Prostate gland (tissue), 2 donors: ENCODE results near the gene SNAPC1. TPM values are rescaled to one million over a fixed set of nuclear protein-coding genes. Genes with fewer than 3 reads are reported as not detected.
A peak's percentile ranks its signal among the peaks of the same experiment; 100 is the strongest.
"Not testable (repeated sequence)": the region's sequence is repeated elsewhere in the genome, so short reads cannot be mapped to it uniquely, and the experiment has no call there.

ENCODE experiments used
- DNase-seq: peaks from one replicate; pipeline ENCODE4 v3.0.0-alpha.2; 2019; ENCODE audit warnings: low spot score
- H3K27ac ChIP-seq, 2 donors: fragments of 200-600 bp; sonication (generic); 2 replicates each; pipeline ENCODE4 v1.5.1; 2017 to 2019
- H3K27me3 ChIP-seq: fragments of 200-600 bp; sonication (generic); replicated peaks from 2 replicates; pipeline ENCODE4 v1.5.1; 2019; ENCODE audit not compliant: insufficient read depth
- H3K36me3 ChIP-seq, 2 donors: fragments of 200-600 bp; sonication (generic); 1 replicate in 1 of 2; 2 replicates in 1 of 2; pipeline versions ENCODE4 v1.5.1 to v1.8.1; 2017 to 2019
- H3K4me1 ChIP-seq: fragments of 200-600 bp; sonication (generic); replicated peaks from 2 replicates; pipeline ENCODE4 v1.5.1; 2019
- H3K4me3 ChIP-seq, 2 donors: fragments of 200-600 bp; sonication (generic); 2 replicates each; pipeline ENCODE4 v1.5.1; 2017 to 2019
- H3K9me3 ChIP-seq: fragments of 200-600 bp; sonication (generic); 2 replicates; pipeline ENCODE4 v1.5.1; 2017
- POLR2A ChIP-seq: fragments of 450-650 bp; IDR thresholded peaks from one replicate; pipeline ENCODE4 v1.6.1; 2016; ENCODE audit warnings: antibody characterized with exemption, mild to moderate bottlenecking
- POLR2AphosphoS5 ChIP-seq: sonication (generic); formaldehyde crosslinking; IDR thresholded peaks from one replicate; pipeline ENCODE4 v1.6.1; 2017; ENCODE audit warnings: antibody characterized with exemption
- WGBS: methylation state at CpG from one replicate; pipeline ENCODE4 v1.1.5; 2018; 5-methylcytosine and 5-hydroxymethylcytosine counted together
- intact Hi-C: fragments of 100-400 bp; cut with DNase I; formaldehyde crosslinking; loops from one replicate; pipeline ENCODE4 v1.14.2; 2022
- total RNA-seq, 2 donors: library from RNA; depleted of rRNA; stranded (reverse); fragments of >200 nt; gene quantifications; one replicate each; pipeline ENCODE4 v1.1.0, GENCODE V29; 2016
- TF ChIP-seq, protein P1 (sequence below), 4 experiments: fragments of 200-600 bp in 2 of 4; fragments of 450-650 bp in 2 of 4; sonication (generic) in 2 of 4; IDR thresholded peaks; 1 replicate in 3 of 4; 2 replicates in 1 of 4; pipeline ENCODE4 v1.5.1; 2016 to 2019; ENCODE audit warnings: antibody characterized with exemption in 4 of 4, mild to moderate bottlenecking in 2 of 4, moderate library complexity in 2 of 4

Gene SNAPC1
- total RNA-seq, 2 donors from 2014 or later = 10.2 to 10.7 TPM

DNA sequence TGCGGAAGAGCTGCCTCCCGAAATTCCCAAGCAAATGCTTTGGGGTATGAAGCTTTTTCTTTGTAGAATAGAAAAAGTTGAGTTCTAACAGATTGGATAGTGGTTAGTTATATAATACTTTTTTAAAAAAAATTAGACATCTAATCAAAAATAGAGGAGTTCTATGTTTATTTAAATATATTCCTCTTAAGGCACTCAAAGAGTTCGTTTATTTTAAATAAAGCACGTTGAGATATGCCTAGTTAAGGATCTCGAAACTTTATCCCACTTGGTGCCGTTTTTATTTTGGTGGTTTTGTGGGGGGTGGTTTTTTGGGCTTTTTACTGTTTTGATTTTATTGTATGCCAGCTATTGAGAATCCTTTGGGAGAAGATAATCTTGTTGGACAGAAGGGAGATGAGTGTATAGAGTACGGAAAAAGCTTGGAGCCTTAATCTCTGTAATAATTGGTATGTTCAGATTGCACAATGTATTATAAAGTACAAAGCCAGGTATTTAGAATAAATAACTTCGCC lies 10.7 kb upstream of the SNAPC1 start:
- WGBS = 24% methylated on average over 8 of the region's 8 CpGs
- intact Hi-C loops = loop anchor here (2.0 kb wide), 1 partner anchor 277 kb away; no protein-coding TSS in a partner anchor

DNA sequence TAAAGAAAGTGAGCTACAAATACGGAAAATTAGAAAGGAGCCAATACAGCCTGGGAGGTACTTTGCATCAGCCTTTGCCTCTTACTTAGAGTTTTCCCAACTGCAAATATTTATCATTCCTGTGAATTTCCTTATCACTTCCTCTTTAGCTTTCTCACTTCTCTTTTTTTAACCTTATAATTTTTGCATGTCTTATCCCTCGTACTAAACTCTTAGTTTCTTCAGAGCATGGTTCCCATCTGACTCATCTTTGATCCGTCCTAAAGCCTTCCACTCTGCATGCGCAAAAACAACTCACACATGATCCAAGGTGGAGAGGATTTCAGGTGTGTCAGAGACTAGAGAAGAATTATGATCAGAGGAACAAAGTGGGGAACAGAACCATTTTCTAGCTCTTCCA lies 9.6 kb upstream of the SNAPC1 start:
- no peaks in the 10 kb centered on the region for H3K9me3 ChIP-seq
- H3K4me1 ChIP-seq = peaks cover 4% of the 10 kb centered on the region
- no peak overlapping the region for H3K27ac ChIP-seq
- DNase-seq = no peak
- TF ChIP-seq POLR2AphosphoS5 (no peak), POLR2A (no peak)
- TF ChIP-seq, protein P1, sequence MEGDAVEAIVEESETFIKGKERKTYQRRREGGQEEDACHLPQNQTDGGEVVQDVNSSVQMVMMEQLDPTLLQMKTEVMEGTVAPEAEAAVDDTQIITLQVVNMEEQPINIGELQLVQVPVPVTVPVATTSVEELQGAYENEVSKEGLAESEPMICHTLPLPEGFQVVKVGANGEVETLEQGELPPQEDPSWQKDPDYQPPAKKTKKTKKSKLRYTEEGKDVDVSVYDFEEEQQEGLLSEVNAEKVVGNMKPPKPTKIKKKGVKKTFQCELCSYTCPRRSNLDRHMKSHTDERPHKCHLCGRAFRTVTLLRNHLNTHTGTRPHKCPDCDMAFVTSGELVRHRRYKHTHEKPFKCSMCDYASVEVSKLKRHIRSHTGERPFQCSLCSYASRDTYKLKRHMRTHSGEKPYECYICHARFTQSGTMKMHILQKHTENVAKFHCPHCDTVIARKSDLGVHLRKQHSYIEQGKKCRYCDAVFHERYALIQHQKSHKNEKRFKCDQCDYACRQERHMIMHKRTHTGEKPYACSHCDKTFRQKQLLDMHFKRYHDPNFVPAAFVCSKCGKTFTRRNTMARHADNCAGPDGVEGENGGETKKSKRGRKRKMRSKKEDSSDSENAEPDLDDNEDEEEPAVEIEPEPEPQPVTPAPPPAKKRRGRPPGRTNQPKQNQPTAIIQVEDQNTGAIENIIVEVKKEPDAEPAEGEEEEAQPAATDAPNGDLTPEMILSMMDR (IDR thresholded peaks at IDR 0.05) = no peak
- no peaks in the 10 kb centered on the region for H3K27me3 ChIP-seq
- intact Hi-C loops = no loop called here
- no peaks in the 10 kb centered on the region for H3K36me3 ChIP-seq
- no peak overlapping the region for H3K4me3 ChIP-seq
- WGBS = 77% methylated on average over 4 of the region's 4 CpGs

More for the DNA sequence above, 10.7 kb upstream of the SNAPC1 start:
- Histone ChIP-seq H3K4me3 (peak overlapping the region; percentile 45 to 52), H3K27ac (peak overlapping the region; percentile 83 to 86), H3K4me1 (peaks cover 4% of the 10 kb centered on the region), H3K9me3 (no peaks in the 10 kb centered on the region), H3K36me3 (no peaks in the 10 kb centered on the region), H3K27me3 (no peaks in the 10 kb centered on the region)
- no peak for TF ChIP-seq POLR2AphosphoS5
- no peak for TF ChIP-seq POLR2A
- TF ChIP-seq, protein P1 (IDR thresholded peaks at IDR 0.05) = no peak
- DNase-seq = no peak

DNA sequence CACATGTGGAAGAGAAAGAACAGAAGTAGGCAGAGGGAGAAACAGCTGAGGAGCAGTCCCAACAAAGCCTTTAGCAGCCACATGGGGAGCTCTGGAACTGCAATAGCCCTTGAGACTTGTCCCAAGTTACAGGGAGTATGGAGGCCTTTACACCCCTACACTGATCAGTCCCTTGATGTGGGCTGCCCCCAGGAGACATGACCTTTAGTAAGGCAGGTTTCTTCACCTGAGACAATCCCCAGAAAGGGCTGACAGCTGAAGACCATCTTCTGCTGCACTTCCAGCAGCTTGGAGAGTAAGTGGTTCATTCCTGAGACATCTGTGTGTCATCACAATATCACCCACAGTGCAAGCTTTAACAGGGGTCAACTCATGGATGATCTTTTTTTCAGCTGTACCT lies 8.6 kb upstream of the SNAPC1 start:
- Histone ChIP-seq H3K4me3 (no peak overlapping the region), H3K36me3 (no peaks in the 10 kb centered on the region), H3K27ac (no peak overlapping the region), H3K9me3 (no peaks in the 10 kb centered on the region), H3K27me3 (no peaks in the 10 kb centered on the region), H3K4me1 (peaks cover 4% of the 10 kb centered on the region)
- TF ChIP-seq, protein P1 (IDR thresholded peaks at IDR 0.05) = no peak
- no peak for TF ChIP-seq POLR2AphosphoS5
- TF ChIP-seq POLR2A = no peak
- intact Hi-C loops = no loop called here
- no peak for DNase-seq

DNA sequence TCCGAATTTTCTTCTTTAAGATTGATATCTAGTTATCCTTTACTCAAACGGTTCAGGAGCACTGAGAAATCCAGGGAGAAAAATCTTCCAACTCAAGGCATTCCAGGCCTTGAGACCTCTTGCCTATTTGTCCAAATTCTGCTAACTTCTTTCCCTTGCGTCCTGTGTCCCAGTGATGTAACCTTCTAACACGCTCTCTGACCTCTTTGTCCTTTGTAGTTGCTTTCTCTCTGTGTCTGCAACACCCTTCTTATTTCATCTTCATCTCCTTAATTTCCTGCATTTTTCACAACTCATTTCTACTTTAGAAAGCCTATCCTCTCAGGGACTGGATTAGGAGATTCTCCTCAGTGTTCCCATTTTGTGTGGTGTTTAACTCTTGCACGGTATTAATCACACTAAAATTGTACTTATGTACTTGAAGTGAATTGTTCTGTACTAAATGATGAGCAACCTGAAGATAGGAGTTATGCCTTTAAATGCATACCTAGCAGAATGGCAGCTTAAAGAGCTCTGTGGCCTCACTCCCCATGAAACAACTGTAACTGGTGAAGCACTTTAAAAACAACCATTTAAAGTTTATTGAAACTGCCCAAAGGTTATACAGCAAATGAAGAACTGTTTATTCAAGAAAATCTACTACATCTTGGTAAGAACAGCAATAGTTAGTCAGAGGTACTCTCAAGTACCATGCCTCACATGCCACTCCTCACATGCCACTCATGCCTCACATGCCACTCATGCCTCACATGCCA lies 7.4 kb upstream of the SNAPC1 start:
- Histone ChIP-seq H3K27ac (no peak overlapping the region), H3K27me3 (no peaks in the 10 kb centered on the region), H3K4me3 (no peak overlapping the region), H3K4me1 (peaks cover 4% of the 10 kb centered on the region), H3K36me3 (no peaks in the 10 kb centered on the region), H3K9me3 (no peaks in the 10 kb centered on the region)
- intact Hi-C loops = no loop called here
- no peak for TF ChIP-seq POLR2AphosphoS5
- no peak for TF ChIP-seq POLR2A
- TF ChIP-seq, protein P1 (IDR thresholded peaks at IDR 0.05) = no peak
- 71% methylated on average over 5 of the region's 5 CpGs for whole genome bisulfite sequencing
- no peak for DNase-seq

DNA sequence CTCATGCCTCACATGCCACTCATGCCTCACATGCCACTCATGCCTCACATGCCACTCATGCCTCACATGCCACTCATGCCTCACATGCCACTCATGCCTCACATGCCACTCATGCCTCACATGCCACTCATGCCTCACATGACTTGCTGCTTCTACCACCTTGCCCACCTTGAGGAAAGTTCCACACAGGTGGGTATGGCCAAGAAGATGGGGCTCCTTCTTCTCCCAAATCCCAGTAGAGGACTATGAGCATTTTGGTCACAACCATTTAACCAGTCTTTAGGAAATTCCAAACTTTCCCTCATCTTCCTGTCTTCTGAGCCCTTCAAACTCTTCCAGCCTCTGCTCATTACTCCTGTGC lies 6.9 kb upstream of the SNAPC1 start:
- intact Hi-C loops, H3K4me1 ChIP-seq, H3K27ac ChIP-seq, DNase-seq, H3K9me3 ChIP-seq, H3K36me3 ChIP-seq, H3K27me3 ChIP-seq, H3K4me3 ChIP-seq: not testable (repeated sequence)
